GM21619 (cell line): Measurements from ENCODE around the gene SHROOM3.

Source experiments
- ATAC-seq: cut with Tn5 transposase; IDR thresholded peaks from one replicate; pipeline ENCODE4 v1.9.1; 2021; ENCODE audit not compliant: unreplicated experiment

The SHROOM3 gene

DNA sequence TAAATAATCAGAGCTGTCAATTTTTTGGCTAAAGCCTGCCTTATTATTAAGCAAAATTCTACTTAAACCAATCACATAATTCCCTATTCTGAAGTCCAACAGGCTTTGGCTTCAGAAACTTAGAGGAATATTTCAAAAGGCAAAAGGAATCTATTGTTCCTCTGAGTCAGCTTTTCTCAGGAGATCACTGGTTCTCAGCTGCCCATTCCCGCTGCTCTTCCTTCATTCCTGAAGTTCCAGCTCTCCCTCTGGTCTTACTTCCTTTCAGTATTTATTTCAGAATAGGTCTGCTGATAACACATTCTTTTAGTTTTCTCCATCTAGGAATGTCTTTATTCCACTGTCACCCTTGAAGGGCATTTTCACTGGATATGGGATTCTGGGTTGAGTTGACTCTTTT lies 329.2 kb downstream of the SHROOM3 start:
- no peak for ATAC-seq

GRCh38 chr4:76765473-76766183 lies 330.6 kb downstream of the SHROOM3 start:
- ATAC-seq = peak; percentile 80

GRCh38 chr4:76767983-76768382 lies 333.0 kb downstream of the SHROOM3 start:
- no peak for ATAC-seq

GRCh38 chr4:76772498-76773106 lies 337.6 kb downstream of the SHROOM3 start:
- ATAC-seq = no peak

DNA sequence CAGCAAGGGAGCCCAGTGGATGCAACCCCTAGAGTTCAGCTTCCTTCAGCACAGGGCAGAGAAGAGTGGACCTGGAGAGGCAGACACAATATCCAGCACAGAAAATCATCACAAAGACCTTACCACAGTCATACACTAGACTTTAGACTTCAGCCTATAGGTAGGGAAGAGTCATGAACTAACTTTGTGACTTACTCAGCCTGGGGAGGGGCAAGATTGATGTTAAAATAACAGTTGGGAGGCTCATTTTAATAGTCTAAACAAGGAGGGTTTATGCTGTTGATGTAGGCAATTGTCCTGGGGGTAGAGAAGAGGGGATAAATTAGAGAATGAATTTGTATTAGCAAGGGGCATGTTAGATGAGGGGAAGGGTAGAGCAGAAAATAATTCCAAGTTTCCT lies 338.7 kb downstream of the SHROOM3 start:
- no peak for ATAC-seq

- ATAC-seq = no peak
Observed at GRCh38 chr4:76779740-76780459, 344.9 kb downstream of the SHROOM3 start.

DNA sequence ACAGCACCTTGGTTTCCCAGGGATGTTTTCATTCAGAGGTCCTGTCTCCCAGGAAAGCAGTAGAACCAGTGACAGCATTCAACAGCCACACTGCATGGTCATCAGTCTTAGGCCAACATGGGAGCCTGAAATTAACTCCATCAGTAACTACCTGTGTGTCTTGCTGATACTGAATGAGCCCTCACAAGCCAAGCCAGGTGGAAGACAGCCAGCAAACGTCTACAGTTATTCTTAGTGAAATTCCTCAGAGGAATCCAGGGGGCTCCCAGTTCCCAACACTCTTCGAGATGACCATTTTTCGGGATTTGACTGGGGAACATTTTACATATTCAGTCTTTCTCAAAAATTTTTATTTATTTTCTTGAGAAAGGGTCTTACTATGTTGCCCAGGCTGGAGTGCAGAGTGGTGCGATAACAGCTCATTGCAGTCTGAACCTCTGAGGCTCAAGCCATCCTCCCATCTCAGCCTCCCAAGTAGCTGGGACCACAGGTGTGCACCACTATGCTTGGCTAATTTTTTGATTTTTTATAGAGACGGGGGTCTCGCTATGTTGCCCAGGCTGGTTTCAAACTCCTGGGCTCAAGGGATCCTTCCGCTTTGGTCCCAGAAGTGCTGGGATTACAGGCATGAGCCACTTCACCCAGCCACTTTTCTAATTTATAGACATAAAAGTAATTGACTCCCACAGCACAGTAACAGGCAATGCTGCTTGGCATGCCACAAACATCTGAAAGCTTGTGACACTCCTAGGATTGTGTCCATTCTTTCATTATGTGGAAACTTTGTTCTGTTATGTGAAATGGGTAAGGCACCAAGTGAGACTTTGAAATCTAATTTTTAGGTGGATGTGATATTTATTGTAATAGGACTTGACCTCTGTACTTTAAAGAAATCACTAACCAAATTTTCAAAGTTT lies 346.0 kb downstream of the SHROOM3 start:
- ATAC-seq = no peak

DNA sequence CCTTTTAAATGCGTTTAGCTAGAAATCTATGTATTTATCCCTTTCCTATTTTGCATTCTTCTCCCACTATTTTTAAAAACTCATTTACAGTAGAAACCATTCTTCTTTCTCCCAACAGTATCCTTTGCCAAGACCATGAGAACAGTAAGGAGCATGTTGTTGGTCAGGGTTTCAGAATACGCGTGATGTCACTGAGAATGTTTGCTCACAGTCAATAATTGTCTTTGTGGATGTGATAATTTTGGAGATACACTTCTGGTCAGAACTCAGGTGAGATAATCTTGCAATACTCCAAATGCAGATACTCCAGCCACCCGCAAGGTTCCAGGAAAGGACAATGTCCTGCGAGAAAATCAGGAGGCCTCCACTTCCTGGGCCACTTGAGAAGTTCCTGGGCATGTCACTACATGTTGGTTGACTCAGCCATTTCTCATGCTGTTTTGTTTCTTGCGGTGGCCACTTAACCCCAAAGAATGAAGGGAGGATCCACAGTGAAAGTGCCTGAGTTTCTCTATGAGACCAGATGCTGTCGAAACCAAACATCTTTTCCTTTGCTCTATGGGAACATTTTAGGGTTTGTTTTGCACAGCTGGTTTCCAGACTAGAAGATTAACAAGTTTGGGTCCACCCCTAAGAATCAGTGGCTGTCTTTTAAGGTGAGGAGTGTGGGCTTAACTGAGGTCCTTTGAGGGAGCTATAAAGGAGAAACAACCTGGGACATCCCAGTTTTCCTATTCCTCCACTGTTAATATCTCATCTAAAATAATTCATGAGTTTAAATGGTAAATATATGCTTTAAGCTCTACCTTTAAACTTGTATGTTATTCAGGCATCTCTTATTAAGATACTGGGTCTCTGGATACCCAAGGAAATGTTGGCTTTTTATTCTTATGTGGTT lies 346.9 kb downstream of the SHROOM3 start:
- ATAC-seq = peak; percentile 56

DNA sequence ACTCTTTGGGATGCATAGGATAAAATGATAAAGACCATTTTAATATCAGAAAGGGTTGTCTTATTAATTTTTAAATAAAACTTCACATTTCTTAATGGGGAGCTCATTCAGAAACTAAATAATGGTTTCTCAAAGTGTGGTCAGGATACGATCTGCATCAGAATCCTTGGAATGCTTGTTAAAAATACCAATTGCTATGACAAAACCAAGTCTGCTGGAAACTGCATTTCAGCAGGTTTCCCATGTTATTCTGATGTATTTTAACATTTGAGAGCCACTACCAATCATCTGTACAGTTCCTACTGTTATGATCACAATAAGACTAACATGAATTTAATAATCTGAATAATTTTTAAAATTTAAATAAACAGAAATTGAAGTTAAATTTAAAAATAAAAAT lies 347.8 kb downstream of the SHROOM3 start:
- ATAC-seq = no peak

- ATAC-seq = no peak
Observed at GRCh38 chr4:76783836-76784235, 348.8 kb downstream of the SHROOM3 start.

DNA sequence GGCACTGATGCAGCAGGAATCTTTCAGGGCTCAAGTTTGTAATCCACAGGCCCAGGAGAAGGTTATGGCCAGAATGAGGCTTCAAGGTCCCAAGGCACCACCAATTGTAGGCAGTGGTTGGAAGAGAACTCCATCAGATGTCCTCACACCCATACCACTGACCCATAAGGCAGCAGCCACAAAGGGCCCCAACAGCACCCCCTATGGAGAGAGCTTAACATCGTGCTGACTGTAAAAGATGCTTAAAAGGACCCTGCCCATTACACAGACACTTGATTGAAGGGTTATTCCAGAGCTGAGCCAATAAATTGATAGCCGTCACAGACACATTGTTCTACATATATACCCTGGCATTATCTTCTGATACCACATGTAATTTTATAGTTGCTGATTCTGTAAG lies 349.2 kb downstream of the SHROOM3 start:
- no peak for ATAC-seq

DNA sequence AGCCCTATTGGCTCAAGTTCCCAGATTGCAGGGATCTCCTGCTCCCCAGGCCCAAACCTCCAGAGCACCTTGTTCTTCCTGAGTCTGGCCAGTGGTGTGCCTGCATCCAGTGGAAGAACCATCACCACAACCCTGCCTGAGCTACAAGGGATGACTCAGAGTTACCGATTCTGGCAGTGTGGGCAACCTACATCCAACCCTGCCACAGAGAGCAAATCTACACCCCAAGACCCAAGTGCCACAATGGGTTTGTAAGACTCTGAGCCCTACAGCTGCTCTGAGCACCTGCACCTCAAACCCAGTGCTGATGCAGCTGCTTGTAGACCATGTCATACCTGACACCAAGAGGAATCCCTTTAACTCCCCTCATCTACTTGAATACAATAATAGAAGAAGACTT lies 352.9 kb downstream of the SHROOM3 start:
- no peak for ATAC-seq

- no peak for ATAC-seq
Observed at GRCh38 chr4:76790377-76790776, 355.3 kb downstream of the SHROOM3 start.

DNA sequence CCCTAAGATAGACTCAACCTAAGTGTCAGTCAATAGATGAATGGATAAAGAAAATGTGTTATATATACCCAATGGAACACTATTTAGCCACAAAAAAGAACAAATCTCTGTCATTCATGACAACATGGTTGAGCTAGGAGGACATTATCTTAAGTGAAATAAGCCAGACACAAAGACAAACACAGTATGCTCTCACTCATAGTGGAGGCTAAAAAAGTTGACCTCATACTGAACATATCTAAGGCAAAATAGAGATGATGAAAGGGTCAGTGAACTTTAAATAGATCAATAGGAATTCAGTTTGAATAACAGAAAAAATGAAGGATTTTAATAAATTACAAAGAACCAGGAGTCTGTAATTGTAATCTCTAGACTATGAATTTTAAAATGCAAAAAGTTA lies 356.4 kb downstream of the SHROOM3 start:
- ATAC-seq = no peak

DNA sequence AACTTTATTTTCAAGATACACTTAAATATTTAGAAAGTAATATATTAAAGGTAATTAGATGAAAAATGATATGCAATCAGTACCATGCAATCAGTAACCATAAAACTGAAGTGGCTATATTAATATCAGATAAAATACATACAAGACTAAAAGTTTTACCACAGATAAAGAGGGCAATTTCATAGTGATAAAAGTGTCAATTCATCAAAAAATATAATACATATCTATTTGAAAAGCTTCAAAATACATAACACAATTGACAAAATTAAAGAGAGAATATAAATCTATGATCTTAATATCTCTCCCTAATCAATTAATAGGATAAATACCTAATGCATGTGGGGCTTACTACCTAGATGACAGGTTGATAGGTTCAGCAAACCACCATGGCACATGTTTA lies 357.4 kb downstream of the SHROOM3 start:
- ATAC-seq = no peak

- no peak for ATAC-seq
Observed at GRCh38 chr4:76795243-76795642, 360.2 kb downstream of the SHROOM3 start.

- ATAC-seq = no peak
Observed at GRCh38 chr4:76799140-76799539, 364.1 kb downstream of the SHROOM3 start.

GRCh38 chr4:76799718-76800117 lies 364.7 kb downstream of the SHROOM3 start:
- no peak for ATAC-seq

- ATAC-seq = no peak
Observed at GRCh38 chr4:76800902-76801301, 365.9 kb downstream of the SHROOM3 start.

- no peak for ATAC-seq
Observed at GRCh38 chr4:76801621-76802235, 366.7 kb downstream of the SHROOM3 start.
